Neuronal stem cell (in vitro differentiated cells): Measurements from ENCODE around the gene TBC1D10A.

Experiments used
- DNase-seq: peaks from one replicate; pipeline ENCODE4 v3.0.0-alpha.2; 2013; ENCODE audit warnings: low spot score
- H2AFZ ChIP-seq: one replicate; pipeline ENCODE4 v1.6.1; 2013; ENCODE audit warnings: mild to moderate bottlenecking, low read length, inconsistent platforms
- H2AK5ac ChIP-seq: 2 replicates; pipeline ENCODE4 v1.6.1; 2013; ENCODE audit warnings: low read depth, mild to moderate bottlenecking, inconsistent platforms, low read length, moderate library complexity, mixed read lengths
- H2BK120ac ChIP-seq: 2 replicates; pipeline ENCODE4 v1.6.1; 2013; ENCODE audit warnings: low read depth, mild to moderate bottlenecking, inconsistent platforms, low read length, moderate library complexity, mixed read lengths
- H2BK12ac ChIP-seq: one replicate; pipeline ENCODE4 v1.6.1; 2013; ENCODE audit warnings: low read length, inconsistent platforms
- H2BK15ac ChIP-seq: 2 replicates; pipeline ENCODE4 v1.6.1; 2013; ENCODE audit warnings: mild to moderate bottlenecking, low read length, inconsistent platforms, mixed read lengths
- H2BK5ac ChIP-seq: one replicate; pipeline ENCODE4 v1.6.1; 2013; ENCODE audit warnings: inconsistent platforms, mild to moderate bottlenecking, low read length, moderate library complexity
- H3K14ac ChIP-seq: one replicate; pipeline ENCODE4 v1.6.1; 2013; ENCODE audit warnings: low read length, inconsistent platforms
- H3K18ac ChIP-seq: 2 replicates; pipeline ENCODE4 v1.6.1; 2013; ENCODE audit warnings: low read length, inconsistent platforms
- H3K23ac ChIP-seq: 2 replicates; pipeline ENCODE4 v1.6.1; 2013; ENCODE audit warnings: low read depth, mild to moderate bottlenecking, mixed read lengths, low read length, inconsistent platforms; ENCODE audit not compliant: poor library complexity
- H3K27ac ChIP-seq: replicated peaks from 3 replicates; pipeline ENCODE4 v1.5.1; 2013; ENCODE audit warnings: low read length, inconsistent platforms
- H3K27me3 ChIP-seq, 3 experiments: 2 replicates each; pipeline ENCODE4 v1.6.1; 2013; ENCODE audit warnings: low read length in 3 of 3, mild to moderate bottlenecking in 2 of 3, inconsistent platforms in 1 of 3, low read depth in 1 of 3, mixed read lengths in 1 of 3, moderate library complexity in 1 of 3; ENCODE audit not compliant: control insufficient read depth in 3 of 3, insufficient read depth in 3 of 3
- H3K36me3 ChIP-seq, 2 donors: replicated peaks in 1 of 2; 2 replicates each; pipeline ENCODE4 v1.6.1; 2013; ENCODE audit warnings: low read length in 2 of 2; ENCODE audit not compliant: control insufficient read depth in 2 of 2, insufficient read depth in 2 of 2
- H3K4ac ChIP-seq: 2 replicates; pipeline ENCODE4 v1.6.1; 2013; ENCODE audit warnings: inconsistent platforms, mild to moderate bottlenecking, low read length, moderate library complexity
- H3K4me1 ChIP-seq, 2 donors: 1 replicate in 1 of 2; 2 replicates in 1 of 2; pipeline ENCODE4 v1.6.1; 2013; ENCODE audit warnings: low read length in 2 of 2, low read depth in 1 of 2; ENCODE audit not compliant: control insufficient read depth in 2 of 2, insufficient read depth in 1 of 2
- H3K4me2 ChIP-seq: one replicate; pipeline ENCODE4 v1.6.1; 2013; ENCODE audit warnings: mild to moderate bottlenecking, low read length, inconsistent platforms; ENCODE audit not compliant: insufficient read depth, poor library complexity, severe bottlenecking
- H3K4me3 ChIP-seq, 2 donors: 2 replicates each; pipeline ENCODE4 v1.5.1; 2013; ENCODE audit warnings: low read length in 2 of 2, mild to moderate bottlenecking in 2 of 2, inconsistent platforms in 1 of 2, moderate library complexity in 1 of 2
- H3K79me1 ChIP-seq: one replicate; pipeline ENCODE4 v1.6.1; 2013; ENCODE audit warnings: low read depth, mild to moderate bottlenecking, inconsistent platforms, low read length, moderate library complexity
- H3K9ac ChIP-seq: one replicate; pipeline ENCODE4 v1.6.1; 2013; ENCODE audit warnings: mild to moderate bottlenecking, low read depth, low read length, inconsistent platforms; ENCODE audit not compliant: poor library complexity
- H3K9me3 ChIP-seq, 2 donors: replicated peaks in 1 of 2; 2 replicates each; pipeline versions ENCODE3 to v1.6.1; 2013; ENCODE audit warnings: low read length in 2 of 2, mild to moderate bottlenecking in 2 of 2, inconsistent platforms in 1 of 2, low read depth in 1 of 2, mixed read lengths in 1 of 2, moderate library complexity in 1 of 2; ENCODE audit not compliant: control insufficient read depth in 2 of 2, insufficient read depth in 1 of 2
- H4K8ac ChIP-seq: one replicate; pipeline ENCODE4 v1.6.1; 2013; ENCODE audit warnings: low read depth, mild to moderate bottlenecking, inconsistent platforms, low read length, moderate library complexity
- H4K91ac ChIP-seq: one replicate; pipeline ENCODE4 v1.6.1; 2013; ENCODE audit warnings: low read length, low read depth, mild to moderate bottlenecking, inconsistent platforms; ENCODE audit not compliant: poor library complexity
- WGBS, 2 donors: extraction: QIAGEN DNeasy Blood & Tissue Kit; methylation state at CpG; one replicate each; pipeline ENCODE4 v1.1.7; 2013; ENCODE audit warnings: missing lambda C conversion rate in 2 of 2, mixed read lengths in 1 of 2; ENCODE audit not compliant: insufficient read length in 2 of 2, insufficient replicate concordance in 1 of 2; ENCODE audit errors: extremely low coverage in 2 of 2; 5-methylcytosine and 5-hydroxymethylcytosine counted together

The TBC1D10A gene

GRCh38 chr22:30280505-30280904 lies 46.2 kb downstream of the TBC1D10A start:
- H3K36me3 ChIP-seq: no peaks in the 10 kb centered on the region
- H3K4me2 ChIP-seq: no peak overlapping the region
- H3K23ac ChIP-seq: no peak overlapping the region
- H2BK120ac ChIP-seq: no peak overlapping the region
- no peak overlapping the region for H3K18ac ChIP-seq
- no peak overlapping the region for H3K27ac ChIP-seq
- no peak overlapping the region for H4K91ac ChIP-seq
- no peak overlapping the region for H2AFZ ChIP-seq
- WGBS, 2 donors: 100% methylated on average over 1 of the region's 8 CpGs
- H3K14ac ChIP-seq: no peak overlapping the region
- H3K9ac ChIP-seq: no peak overlapping the region
- no peak for DNase-seq
- H2BK15ac ChIP-seq: no peak overlapping the region
- no peak overlapping the region for H3K4me3 ChIP-seq
- H4K8ac ChIP-seq: no peak overlapping the region
- no peaks in the 10 kb centered on the region for H3K9me3 ChIP-seq
- H3K4ac ChIP-seq: no peak overlapping the region
- peaks cover 0 to 4% (median 1%) of the 10 kb centered on the region in 3 experiments for H3K27me3 ChIP-seq
- H2AK5ac ChIP-seq: no peak overlapping the region
- peaks cover 2% of the 10 kb centered on the region for H3K79me1 ChIP-seq
- no peak overlapping the region for H2BK5ac ChIP-seq
- H2BK12ac ChIP-seq: no peak overlapping the region
- H3K4me1 ChIP-seq: peaks cover 6 to 8% of the 10 kb centered on the region in 2 donors

DNA sequence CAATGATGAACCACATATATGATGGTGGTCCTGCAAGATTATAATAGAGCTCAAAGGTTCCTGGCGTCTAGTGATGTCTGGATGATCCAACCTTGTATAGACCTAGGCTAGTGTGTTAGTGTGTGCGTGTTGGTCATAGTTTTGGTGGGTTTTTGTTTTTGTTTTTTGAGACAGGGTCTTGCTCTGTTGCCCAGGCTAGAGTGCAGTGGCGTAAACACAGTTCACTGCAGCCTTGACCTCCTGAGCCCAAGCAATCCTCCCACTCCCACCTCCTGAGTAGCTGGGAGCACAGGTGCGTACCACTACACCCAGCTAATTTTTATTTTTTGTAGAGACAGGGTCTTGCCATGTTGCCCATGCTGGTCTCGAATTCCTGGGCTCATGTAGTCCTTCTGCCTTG lies 46.8 kb downstream of the TBC1D10A start:
- no peaks in the 10 kb centered on the region for H3K36me3 ChIP-seq
- H3K4ac ChIP-seq: no peak overlapping the region
- H3K79me1 ChIP-seq: peaks cover 2% of the 10 kb centered on the region
- H3K4me3 ChIP-seq: no peak overlapping the region
- no peak overlapping the region for H2AK5ac ChIP-seq
- H3K14ac ChIP-seq: no peak overlapping the region
- H3K4me2 ChIP-seq: no peak overlapping the region
- peaks cover 0 to 10% (median 1%) of the 10 kb centered on the region in 3 experiments for H3K27me3 ChIP-seq
- H2BK12ac ChIP-seq: no peak overlapping the region
- H3K4me1 ChIP-seq: peaks cover 6 to 8% of the 10 kb centered on the region in 2 donors
- H4K8ac ChIP-seq: no peak overlapping the region
- H4K91ac ChIP-seq: no peak overlapping the region
- H2BK5ac ChIP-seq: no peak overlapping the region
- DNase-seq: no peak
- no peak overlapping the region for H3K23ac ChIP-seq
- H2BK15ac ChIP-seq: no peak overlapping the region
- no peak overlapping the region for H3K18ac ChIP-seq
- no peak overlapping the region for H2BK120ac ChIP-seq
- no peak overlapping the region for H3K27ac ChIP-seq
- H3K9me3 ChIP-seq: no peaks in the 10 kb centered on the region
- WGBS, 2 donors: no CpG with 5 or more reads among the region's 5 CpGs
- no peak overlapping the region for H2AFZ ChIP-seq
- H3K9ac ChIP-seq: no peak overlapping the region

GRCh38 chr22:30279046-30279788 lies 47.5 kb downstream of the TBC1D10A start:
- Histone ChIP-seq H3K27ac (no peak overlapping the region), H3K4me3 (no peak overlapping the region)

DNA sequence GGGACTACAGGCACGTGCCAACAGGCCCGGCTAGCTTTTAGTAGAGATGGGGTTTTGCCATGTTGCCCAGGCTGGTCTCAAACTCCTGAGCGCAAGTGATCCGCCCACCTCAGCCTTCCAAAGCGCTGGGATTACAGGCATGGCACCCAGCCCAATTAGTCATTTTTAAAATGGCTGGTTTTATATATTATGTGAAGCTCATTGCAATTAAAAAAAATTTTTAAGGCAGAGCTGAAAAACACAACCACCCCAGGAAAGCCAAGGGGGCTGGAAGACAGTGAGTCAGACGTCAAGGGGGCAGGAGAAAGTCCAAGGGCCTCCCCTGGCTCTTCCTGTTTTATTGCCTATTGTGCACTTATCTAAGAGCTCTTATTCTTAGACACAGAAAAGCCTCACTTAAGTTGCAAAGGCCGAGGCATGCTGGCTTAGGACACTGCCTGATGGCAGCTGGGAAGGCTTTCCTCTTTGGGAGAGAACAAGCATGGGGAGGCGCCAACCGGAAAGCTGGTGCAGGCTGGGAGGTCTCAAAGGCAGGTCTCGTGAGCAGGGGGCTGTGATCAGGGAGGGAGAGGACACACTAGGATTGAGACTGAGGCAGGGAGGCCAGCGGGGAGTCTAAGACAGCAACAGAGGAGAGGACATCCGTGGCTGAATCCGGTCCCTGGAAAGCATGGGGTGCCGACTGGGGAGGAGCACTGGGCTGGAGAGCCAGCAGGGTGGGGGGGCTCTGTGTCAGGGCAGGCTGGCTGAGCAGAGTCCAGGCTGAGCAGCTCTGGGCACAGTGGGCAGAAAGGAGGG lies 49.0 kb downstream of the TBC1D10A start:
- Histone ChIP-seq H3K14ac (peak overlapping the region; percentile 75), H3K18ac (peak overlapping the region; percentile 90), H3K36me3 (no peaks in the 10 kb centered on the region), H4K91ac (no peak overlapping the region), H3K9me3 (no peaks in the 10 kb centered on the region), H2BK12ac (peak overlapping the region; percentile 49), H2BK120ac (no peak overlapping the region), H2AK5ac (peak overlapping the region; percentile 70), H3K4ac (no peak overlapping the region), H3K4me2 (no peak overlapping the region), H3K4me1 (peaks cover 6 to 8% of the 10 kb centered on the region in 2 donors), H3K27me3 (peaks cover 0 to 15% (median 1%) of the 10 kb centered on the region in 3 experiments), H2BK15ac (peak overlapping the region; percentile 63), H3K23ac (peak overlapping the region; percentile 74), H3K9ac (peak overlapping the region; percentile 56), H3K79me1 (peaks cover 2% of the 10 kb centered on the region), H2BK5ac (peak overlapping the region; percentile 43), H2AFZ (peak overlapping the region; percentile 89), H3K4me3 (no peak overlapping the region), H3K27ac (no peak overlapping the region), H4K8ac (peak overlapping the region; percentile 93)
- no CpG with 5 or more reads among the region's 14 CpGs for WGBS, 2 donors
- DNase-seq: no peak

More at GRCh38 chr22:30279046-30279788, 47.5 kb downstream of the TBC1D10A start:
- peak overlapping the region; percentile 23 for H3K23ac ChIP-seq
- no peak overlapping the region for H2BK12ac ChIP-seq
- H4K8ac ChIP-seq: no peak overlapping the region
- H3K9me3 ChIP-seq: no peaks in the 10 kb centered on the region
- H3K4ac ChIP-seq: peak overlapping the region; percentile 78
- H3K36me3 ChIP-seq: no peaks in the 10 kb centered on the region
- no peak overlapping the region for H2AFZ ChIP-seq
- peak overlapping the region; percentile 43 for H2BK5ac ChIP-seq
- peaks cover 2% of the 10 kb centered on the region for H3K79me1 ChIP-seq
- no CpG with 5 or more reads among the region's 16 CpGs for WGBS, 2 donors
- peak overlapping the region; percentile 16 for H3K9ac ChIP-seq
- H3K4me2 ChIP-seq: no peak overlapping the region
- H2BK120ac ChIP-seq: no peak overlapping the region
- no peak for DNase-seq
- H3K4me1 ChIP-seq: peaks cover 6 to 8% of the 10 kb centered on the region in 2 donors
- H3K18ac ChIP-seq: peak overlapping the region; percentile 59
- peaks cover 0 to 12% (median 1%) of the 10 kb centered on the region in 3 experiments for H3K27me3 ChIP-seq
- H3K14ac ChIP-seq: peak overlapping the region; percentile 6
- no peak overlapping the region for H2BK15ac ChIP-seq
- no peak overlapping the region for H4K91ac ChIP-seq
- peak overlapping the region; percentile 60 for H2AK5ac ChIP-seq
